ENCODE measurements around the gene GREB1. TPM values are rescaled to one million over a fixed set of nuclear protein-coding genes. Genes with fewer than 3 reads are reported as not detected.

Gene GREB1
- total RNA-seq, 1 experiment from 2014 or later: 0.37 TPM

- H3K27ac ChIP-seq: no peak overlapping the region
- DNase-seq: no peak
- no peaks in the 10 kb centered on the region for H3K36me3 ChIP-seq (ENCODE audit: low read depth)
- POLR2A ChIA-PET (ENCODE audit: unreplicated experiment): no interaction called here
- no peak for TF ChIP-seq EZH2 (IDR thresholded peaks at IDR 0.05; ENCODE audit: low read depth)
- TF ChIP-seq CTCF (conservative IDR thresholded peaks at IDR 0.05): no peak
- H3K79me2 ChIP-seq (ENCODE audit: low read depth): no peaks in the 10 kb centered on the region
- intact Hi-C loops (cut with micrococcal nuclease; ENCODE audit: unreplicated experiment): no loop called here
- H2AFZ ChIP-seq: no peak overlapping the region
- CTCF ChIA-PET: no interaction called here
- no TSS peak for BruUV-seq (replicated peaks)
- peaks cover 50% of the 10 kb centered on the region for H3K27me3 ChIP-seq (ENCODE audit: insufficient read depth, low read depth)
- H3K9me3 ChIP-seq (ENCODE audit: insufficient read depth, low read depth): no peaks in the 10 kb centered on the region
- H4K20me1 ChIP-seq (ENCODE audit: insufficient read depth): no peaks in the 10 kb centered on the region
- H3K4me1 ChIP-seq (replicated peaks; ENCODE audit: insufficient read depth): peaks cover 7% of the 10 kb centered on the region
- H3K4me3 ChIP-seq: no peak overlapping the region
- H3K4me2 ChIP-seq: no peak overlapping the region
- no peaks in the 10 kb centered on the region for H3K9me2 ChIP-seq (ENCODE audit: insufficient read depth)
- H3F3A ChIP-seq (ENCODE audit: insufficient read depth, low read depth): no peaks in the 10 kb centered on the region
Observed at GRCh38 chr2:11571170-11571569, 37.3 kb downstream of the GREB1 start.

GRCh38 chr2:11572996-11573395 is 39.2 kb downstream of the GREB1 start:
- H3K27me3 ChIP-seq (ENCODE audit: insufficient read depth, low read depth): peaks cover 41% of the 10 kb centered on the region
- CTCF ChIA-PET: no interaction called here
- no peak overlapping the region for H2AFZ ChIP-seq
- POLR2A ChIA-PET (ENCODE audit: unreplicated experiment): no interaction called here
- no peaks in the 10 kb centered on the region for H3K79me2 ChIP-seq (ENCODE audit: low read depth)
- no TSS peak for BruUV-seq (replicated peaks)
- no peaks in the 10 kb centered on the region for H3K36me3 ChIP-seq (ENCODE audit: low read depth)
- H3K9me3 ChIP-seq (ENCODE audit: insufficient read depth, low read depth): no peaks in the 10 kb centered on the region
- TF ChIP-seq CTCF (conservative IDR thresholded peaks at IDR 0.05) (no peak), EZH2 (IDR thresholded peaks at IDR 0.05; ENCODE audit: low read depth) (no peak)
- H3F3A ChIP-seq (ENCODE audit: insufficient read depth, low read depth): no peaks in the 10 kb centered on the region
- H4K20me1 ChIP-seq (ENCODE audit: insufficient read depth): no peaks in the 10 kb centered on the region
- peaks cover 7% of the 10 kb centered on the region for H3K4me1 ChIP-seq (replicated peaks; ENCODE audit: insufficient read depth)
- H3K4me2 ChIP-seq: 0 out of 2 replicates have a peak overlapping the region, but pooled peaks have one; percentile 14
- no peak overlapping the region for H3K4me3 ChIP-seq
- H3K27ac ChIP-seq: no peak overlapping the region
- H3K9me2 ChIP-seq (ENCODE audit: insufficient read depth): no peaks in the 10 kb centered on the region
- DNase-seq: no peak
- intact Hi-C loops (cut with micrococcal nuclease; ENCODE audit: unreplicated experiment): no loop called here

GRCh38 chr2:11573418-11574175 is 39.8 kb downstream of the GREB1 start:
- peaks cover 7% of the 10 kb centered on the region for H3K4me1 ChIP-seq (replicated peaks; ENCODE audit: insufficient read depth)
- BruUV-seq (replicated peaks): no TSS peak
- POLR2A ChIA-PET (ENCODE audit: unreplicated experiment): no interaction called here
- TF ChIP-seq CTCF (conservative IDR thresholded peaks at IDR 0.05) (no peak), EZH2 (IDR thresholded peaks at IDR 0.05; ENCODE audit: low read depth) (no peak)
- intact Hi-C loops (cut with micrococcal nuclease; ENCODE audit: unreplicated experiment): no loop called here
- H3K27me3 ChIP-seq (ENCODE audit: insufficient read depth, low read depth): peaks cover 40% of the 10 kb centered on the region
- no peak overlapping the region for H3K27ac ChIP-seq
- no peaks in the 10 kb centered on the region for H3K36me3 ChIP-seq (ENCODE audit: low read depth)
- H3K4me2 ChIP-seq: 0 out of 2 replicates have a peak overlapping the region, but pooled peaks have one; percentile 14
- no peak overlapping the region for H2AFZ ChIP-seq
- H4K20me1 ChIP-seq (ENCODE audit: insufficient read depth): no peaks in the 10 kb centered on the region
- H3K4me3 ChIP-seq: no peak overlapping the region
- H3K9me2 ChIP-seq (ENCODE audit: insufficient read depth): no peaks in the 10 kb centered on the region
- no peaks in the 10 kb centered on the region for H3K79me2 ChIP-seq (ENCODE audit: low read depth)
- CTCF ChIA-PET: no interaction called here
- DNase-seq: peak in 1 of 2 experiments; percentile 32
- no peaks in the 10 kb centered on the region for H3K9me3 ChIP-seq (ENCODE audit: insufficient read depth, low read depth)
- no peaks in the 10 kb centered on the region for H3F3A ChIP-seq (ENCODE audit: insufficient read depth, low read depth)
